HL-60 (cell line): ENCODE measurements around the gene CYP24A1.

Experiments used
- DNase-seq, 2 experiments: peaks; one replicate each; pipeline ENCODE4 v3.0.0-alpha.2; 2010 to 2020; ENCODE audit warnings: low read depth in 1 of 2, low spot score in 1 of 2
- H3K27ac ChIP-seq: fragments of 250-450 bp; sonication (Bioruptor Pico); replicated peaks from 2 replicates; pipeline ENCODE4 v1.5.1; 2020; ENCODE audit warnings: mild to moderate bottlenecking, moderate library complexity
- H3K27me3 ChIP-seq: fragments of 250-450 bp; sonication (Bioruptor Pico); 2 replicates; pipeline ENCODE4 v1.5.1; 2021; ENCODE audit warnings: mild to moderate bottlenecking, moderate library complexity; ENCODE audit not compliant: insufficient read depth, poor library complexity, severe bottlenecking
- H3K4me3 ChIP-seq: replicated peaks from 2 replicates; pipeline ENCODE4 v1.5.1; 2011; ENCODE audit warnings: mild to moderate bottlenecking, control low read depth, low read length; ENCODE audit not compliant: insufficient read depth
- GABPA ChIP-seq: IDR thresholded peaks from 2 replicates; pipeline ENCODE4 v1.6.1; 2012; ENCODE audit warnings: low read depth
- POLR2AphosphoS5 ChIP-seq: IDR thresholded peaks from 2 replicates; pipeline ENCODE4 v1.6.1; 2012; ENCODE audit warnings: low read depth
- SPI1 ChIP-seq: IDR thresholded peaks from 2 replicates; pipeline ENCODE4 v1.6.1; 2012; ENCODE audit warnings: low read depth, mild to moderate bottlenecking, borderline replicate concordance
- TF ChIP-seq, protein P1 (sequence below): IDR thresholded peaks from one replicate; pipeline ENCODE4 v1.5.1; 2011; ENCODE audit warnings: low read length, control low read depth, inconsistent platforms; ENCODE audit not compliant: insufficient read depth
- TF ChIP-seq, protein P2 (sequence below): IDR thresholded peaks from 2 replicates; pipeline ENCODE4 v1.6.1; 2012; ENCODE audit warnings: low read depth; ENCODE audit not compliant: insufficient replicate concordance

Gene CYP24A1

DNA sequence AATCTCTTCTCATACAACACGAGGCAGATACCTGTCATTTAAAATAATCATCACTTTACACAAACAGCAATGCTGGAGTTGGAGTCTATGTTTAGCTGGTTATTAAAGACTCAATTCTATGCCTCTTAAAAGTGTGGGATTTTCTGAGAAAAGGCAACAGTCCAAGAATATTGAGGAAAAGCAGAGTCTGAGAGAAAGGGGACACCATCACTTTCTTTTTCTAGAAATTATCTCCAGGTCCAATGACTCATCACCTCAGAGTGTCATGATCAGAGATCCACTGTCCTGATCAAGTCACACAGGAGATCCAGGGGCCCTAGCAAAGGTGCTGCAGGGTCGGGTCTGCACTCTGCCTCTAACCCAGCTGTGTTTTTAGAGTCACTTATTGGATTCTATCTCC, 8.0 kb downstream of the CYP24A1 start:
- Histone ChIP-seq H3K27ac (no peak overlapping the region), H3K4me3 (no peak overlapping the region), H3K27me3 (peaks cover 22% of the 10 kb centered on the region)
- TF ChIP-seq, protein P1, sequence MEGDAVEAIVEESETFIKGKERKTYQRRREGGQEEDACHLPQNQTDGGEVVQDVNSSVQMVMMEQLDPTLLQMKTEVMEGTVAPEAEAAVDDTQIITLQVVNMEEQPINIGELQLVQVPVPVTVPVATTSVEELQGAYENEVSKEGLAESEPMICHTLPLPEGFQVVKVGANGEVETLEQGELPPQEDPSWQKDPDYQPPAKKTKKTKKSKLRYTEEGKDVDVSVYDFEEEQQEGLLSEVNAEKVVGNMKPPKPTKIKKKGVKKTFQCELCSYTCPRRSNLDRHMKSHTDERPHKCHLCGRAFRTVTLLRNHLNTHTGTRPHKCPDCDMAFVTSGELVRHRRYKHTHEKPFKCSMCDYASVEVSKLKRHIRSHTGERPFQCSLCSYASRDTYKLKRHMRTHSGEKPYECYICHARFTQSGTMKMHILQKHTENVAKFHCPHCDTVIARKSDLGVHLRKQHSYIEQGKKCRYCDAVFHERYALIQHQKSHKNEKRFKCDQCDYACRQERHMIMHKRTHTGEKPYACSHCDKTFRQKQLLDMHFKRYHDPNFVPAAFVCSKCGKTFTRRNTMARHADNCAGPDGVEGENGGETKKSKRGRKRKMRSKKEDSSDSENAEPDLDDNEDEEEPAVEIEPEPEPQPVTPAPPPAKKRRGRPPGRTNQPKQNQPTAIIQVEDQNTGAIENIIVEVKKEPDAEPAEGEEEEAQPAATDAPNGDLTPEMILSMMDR: no peak
- TF ChIP-seq, protein P2, sequence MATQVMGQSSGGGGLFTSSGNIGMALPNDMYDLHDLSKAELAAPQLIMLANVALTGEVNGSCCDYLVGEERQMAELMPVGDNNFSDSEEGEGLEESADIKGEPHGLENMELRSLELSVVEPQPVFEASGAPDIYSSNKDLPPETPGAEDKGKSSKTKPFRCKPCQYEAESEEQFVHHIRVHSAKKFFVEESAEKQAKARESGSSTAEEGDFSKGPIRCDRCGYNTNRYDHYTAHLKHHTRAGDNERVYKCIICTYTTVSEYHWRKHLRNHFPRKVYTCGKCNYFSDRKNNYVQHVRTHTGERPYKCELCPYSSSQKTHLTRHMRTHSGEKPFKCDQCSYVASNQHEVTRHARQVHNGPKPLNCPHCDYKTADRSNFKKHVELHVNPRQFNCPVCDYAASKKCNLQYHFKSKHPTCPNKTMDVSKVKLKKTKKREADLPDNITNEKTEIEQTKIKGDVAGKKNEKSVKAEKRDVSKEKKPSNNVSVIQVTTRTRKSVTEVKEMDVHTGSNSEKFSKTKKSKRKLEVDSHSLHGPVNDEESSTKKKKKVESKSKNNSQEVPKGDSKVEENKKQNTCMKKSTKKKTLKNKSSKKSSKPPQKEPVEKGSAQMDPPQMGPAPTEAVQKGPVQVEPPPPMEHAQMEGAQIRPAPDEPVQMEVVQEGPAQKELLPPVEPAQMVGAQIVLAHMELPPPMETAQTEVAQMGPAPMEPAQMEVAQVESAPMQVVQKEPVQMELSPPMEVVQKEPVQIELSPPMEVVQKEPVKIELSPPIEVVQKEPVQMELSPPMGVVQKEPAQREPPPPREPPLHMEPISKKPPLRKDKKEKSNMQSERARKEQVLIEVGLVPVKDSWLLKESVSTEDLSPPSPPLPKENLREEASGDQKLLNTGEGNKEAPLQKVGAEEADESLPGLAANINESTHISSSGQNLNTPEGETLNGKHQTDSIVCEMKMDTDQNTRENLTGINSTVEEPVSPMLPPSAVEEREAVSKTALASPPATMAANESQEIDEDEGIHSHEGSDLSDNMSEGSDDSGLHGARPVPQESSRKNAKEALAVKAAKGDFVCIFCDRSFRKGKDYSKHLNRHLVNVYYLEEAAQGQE: no peak
- TF ChIP-seq POLR2AphosphoS5 (no peak), GABPA (no peak), SPI1 (no peak)
- no peak for DNase-seq

DNA sequence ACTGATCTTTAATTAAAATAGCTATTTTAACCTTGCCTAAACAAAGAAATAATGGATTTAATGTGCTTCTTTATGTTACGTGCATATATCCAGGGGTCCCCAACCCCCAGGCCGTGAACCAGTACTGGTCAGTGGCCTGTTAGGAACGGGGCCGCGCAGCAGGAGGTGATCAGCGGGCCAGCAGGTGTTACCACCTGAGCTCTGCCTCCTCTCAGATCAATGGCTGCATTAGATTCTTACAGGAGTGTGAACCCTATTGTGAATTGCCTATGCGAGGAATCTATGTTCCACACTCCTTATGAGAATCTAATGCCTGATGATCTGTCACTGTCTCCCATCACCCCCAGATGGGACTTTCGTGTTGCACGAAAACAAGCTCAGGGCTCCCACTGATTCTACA, 8.8 kb downstream of the CYP24A1 start:
- no peak overlapping the region for H3K4me3 ChIP-seq
- no peak for DNase-seq
- H3K27me3 ChIP-seq: peaks cover 20% of the 10 kb centered on the region
- TF ChIP-seq, protein P1: no peak
- TF ChIP-seq SPI1 (no peak), POLR2AphosphoS5 (no peak), GABPA (no peak)
- TF ChIP-seq, protein P2: no peak
- no peak overlapping the region for H3K27ac ChIP-seq

DNA sequence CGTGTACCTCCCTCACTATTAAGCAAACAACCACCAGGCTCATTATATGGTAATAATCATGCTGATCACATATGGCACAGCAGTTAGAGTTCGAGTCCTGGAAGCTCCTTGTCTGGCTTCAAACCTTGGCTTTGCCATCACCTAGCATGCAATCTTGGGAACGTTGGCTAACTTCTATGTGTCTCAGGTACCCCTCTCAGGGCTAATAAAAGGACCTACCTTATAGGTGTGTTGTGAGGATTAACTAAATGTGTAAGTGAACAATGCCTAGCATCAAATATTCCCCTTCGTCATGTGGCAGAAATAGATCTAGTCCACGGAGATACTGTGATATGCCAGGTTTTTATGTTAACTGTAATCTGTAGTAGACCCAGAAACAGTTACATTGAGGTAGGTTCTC, 10.4 kb downstream of the CYP24A1 start:
- Histone ChIP-seq H3K27ac (no peak overlapping the region), H3K27me3 (peaks cover 15% of the 10 kb centered on the region), H3K4me3 (no peak overlapping the region)
- no peak for DNase-seq
- TF ChIP-seq SPI1 (no peak), POLR2AphosphoS5 (no peak), GABPA (no peak)
- TF ChIP-seq, protein P1: no peak
- TF ChIP-seq, protein P2: no peak
